CD4-positive, alpha-beta T cell treated with Interferon gamma for 1 hour (primary cell): Measurements from ENCODE around the gene TSPAN5.

ENCODE experiments used
- DNase-seq: peaks from one replicate; pipeline ENCODE4 v3.0.0-alpha.2; 2020

The TSPAN5 gene

DNA sequence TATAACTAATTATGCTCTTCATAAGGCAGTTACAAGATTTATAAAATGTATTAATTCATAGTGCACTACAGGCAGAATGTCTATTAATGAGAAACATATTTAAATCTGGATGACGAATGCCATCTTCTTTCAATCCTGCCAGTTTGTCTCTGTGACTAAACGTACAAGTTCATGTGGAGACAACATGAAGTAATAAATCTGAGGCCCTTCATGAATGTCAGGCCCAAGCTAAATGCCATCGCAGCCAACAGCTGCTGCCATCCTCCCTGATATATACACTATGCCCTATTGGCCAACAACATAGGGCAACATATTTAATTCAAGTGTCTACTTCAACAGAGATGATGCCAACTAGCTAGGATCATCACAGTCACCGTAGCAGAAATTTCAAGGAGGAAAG, 43.7 kb downstream of the TSPAN5 start:
- no peak for DNase-seq

DNA sequence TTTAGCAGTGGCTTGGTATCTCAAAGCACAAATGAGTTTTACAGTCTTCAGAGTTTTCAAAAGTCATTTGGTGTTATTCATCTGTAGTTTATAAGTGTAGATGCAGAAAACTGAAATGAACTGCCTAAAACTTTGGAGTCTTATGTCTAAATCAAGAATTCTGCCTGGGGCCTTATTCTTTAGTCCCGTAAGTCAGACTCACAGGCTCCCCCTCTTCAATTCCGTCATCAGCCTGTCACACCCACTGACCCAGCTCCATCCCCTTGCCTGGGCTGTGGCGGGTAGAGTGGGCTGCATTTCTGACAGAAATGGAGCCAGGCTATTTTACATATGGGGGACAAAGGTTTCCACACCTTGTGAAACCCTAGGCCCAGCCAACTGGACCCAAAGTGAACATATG, 44.3 kb downstream of the TSPAN5 start:
- no peak for DNase-seq

DNA sequence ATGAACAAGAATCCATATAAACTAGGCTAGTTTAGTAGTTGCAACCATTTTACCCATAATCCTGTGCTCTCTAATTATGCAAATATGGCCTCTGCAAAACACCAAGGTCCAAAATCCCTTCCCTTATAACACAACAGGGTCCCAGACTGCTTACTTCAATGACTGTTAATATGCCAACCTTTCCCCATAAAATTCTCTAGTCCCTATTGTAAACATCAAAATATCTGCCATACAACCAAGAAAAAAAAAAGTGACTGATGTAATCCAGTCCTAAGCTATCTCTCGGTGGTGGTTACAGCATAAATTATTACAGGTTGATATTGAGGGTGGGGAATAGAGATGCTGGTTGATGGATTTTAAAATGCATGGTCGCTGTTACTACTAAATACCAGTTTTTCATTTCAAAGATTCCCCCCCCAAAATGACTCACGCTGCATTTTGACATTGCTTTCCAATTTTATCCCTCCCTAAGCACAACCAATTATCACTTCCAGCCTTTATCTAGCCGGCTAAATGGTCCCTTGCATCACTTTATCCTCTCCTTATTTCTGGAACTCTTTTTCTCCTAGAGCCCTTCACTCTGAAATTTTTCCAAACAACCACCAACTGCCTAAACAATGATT, 44.8 kb downstream of the TSPAN5 start:
- DNase-seq = no peak

DNA sequence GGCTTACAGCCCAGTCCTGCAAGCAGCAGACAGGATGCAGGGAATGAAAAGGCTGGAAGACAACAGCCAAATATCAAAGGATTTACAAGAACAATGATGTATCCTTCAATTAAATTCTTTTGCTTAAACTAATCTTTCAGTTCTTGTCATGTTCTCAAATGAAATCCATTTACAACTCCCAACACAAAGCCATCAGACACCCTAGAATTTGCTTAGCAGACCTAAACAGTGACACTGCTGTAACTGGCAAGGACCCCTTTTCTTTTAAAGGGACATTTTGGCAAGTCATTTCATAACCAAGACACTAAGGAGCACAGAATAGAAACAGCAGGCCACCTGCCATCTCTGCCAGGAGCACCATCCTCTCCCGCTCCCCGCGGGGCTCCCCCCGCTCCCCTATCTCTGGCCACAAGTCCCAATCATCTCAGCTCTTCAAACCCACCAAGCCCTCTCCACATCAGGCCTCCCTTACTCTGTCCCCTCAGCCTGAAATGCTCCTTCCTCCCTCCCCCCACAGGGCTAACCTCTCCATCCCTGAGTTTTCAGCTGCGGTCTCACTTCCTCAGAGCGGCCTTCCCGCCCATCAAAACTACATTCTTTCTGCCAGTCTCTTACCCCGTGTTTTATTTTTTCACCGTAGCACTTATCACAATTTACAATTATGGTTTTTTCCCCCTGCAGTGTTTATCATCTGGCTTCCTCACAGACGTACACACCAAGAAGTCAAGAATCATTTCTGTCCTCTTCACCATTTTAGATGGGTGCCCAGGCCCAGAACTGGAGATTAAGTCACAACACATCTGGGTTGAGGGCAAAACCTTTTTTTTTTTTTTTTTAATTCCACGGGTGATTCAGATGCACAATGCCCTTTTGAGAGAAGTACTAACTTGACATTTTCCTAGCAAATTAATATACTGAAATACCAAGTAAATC, 45.8 kb downstream of the TSPAN5 start:
- DNase-seq = no peak

DNA sequence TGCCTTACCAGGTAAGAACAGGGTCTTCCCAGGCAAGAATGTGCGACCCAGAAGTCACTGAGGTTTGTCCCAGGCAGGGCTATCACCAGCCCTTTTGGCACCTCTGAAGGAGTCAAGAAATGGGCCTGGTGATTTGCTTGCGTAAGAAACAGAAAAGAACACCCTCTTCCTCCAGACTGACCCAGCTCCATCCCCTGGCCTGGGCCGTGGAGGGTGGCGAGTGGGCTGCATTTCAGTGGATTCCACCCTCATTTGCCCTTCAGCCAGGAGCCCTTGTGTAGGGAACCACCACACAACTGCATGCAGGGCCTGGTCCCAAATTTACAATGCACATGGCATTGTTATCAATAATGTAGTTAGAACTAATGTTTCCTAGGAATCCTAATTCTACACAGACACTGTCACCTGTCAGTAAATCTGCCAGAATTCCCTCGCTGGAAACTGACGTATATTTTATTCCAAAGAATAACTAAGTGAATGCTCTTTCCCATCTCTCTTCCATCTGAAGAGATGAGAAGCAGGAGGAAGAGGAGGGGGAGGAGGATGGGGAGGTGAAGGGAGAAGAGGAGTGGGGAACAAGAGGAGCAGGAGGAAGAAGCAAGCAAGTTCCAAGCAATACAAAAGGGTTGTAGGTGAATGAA, 46.6 kb downstream of the TSPAN5 start:
- DNase-seq = no peak

DNA sequence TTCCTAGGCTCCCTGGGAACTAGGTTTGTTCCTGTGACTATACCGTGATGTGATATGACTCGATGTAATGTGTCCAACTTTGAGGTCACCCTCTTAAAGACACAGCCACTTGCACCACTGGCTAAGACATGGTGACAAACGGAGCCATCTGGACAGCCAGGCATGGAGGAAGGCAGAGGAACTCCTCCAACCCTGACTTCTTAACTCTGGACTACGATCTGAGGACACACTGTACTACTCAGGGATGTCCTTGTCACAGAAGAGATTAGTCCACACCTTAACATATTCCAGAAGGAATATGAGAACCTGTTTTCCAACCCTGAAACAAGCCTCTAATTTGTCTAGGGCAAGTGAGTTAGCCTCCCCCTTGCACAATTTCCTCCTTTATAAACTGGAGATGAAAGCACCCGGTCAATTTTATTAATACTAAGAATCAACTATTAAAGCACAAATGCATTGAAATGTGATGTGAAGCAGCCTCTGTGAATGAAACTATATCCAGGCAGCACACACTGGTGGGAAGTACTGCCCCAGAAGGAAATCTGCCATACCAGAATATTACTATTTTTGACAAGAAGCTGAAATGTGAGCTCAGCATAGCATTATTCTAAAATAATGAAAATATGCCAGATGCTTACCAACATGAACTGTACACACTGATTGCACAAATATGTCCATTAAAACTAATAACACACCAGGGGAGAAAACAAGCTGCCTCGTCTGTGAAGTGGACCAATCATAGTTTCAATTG, 47.3 kb downstream of the TSPAN5 start:
- no peak for DNase-seq

DNA sequence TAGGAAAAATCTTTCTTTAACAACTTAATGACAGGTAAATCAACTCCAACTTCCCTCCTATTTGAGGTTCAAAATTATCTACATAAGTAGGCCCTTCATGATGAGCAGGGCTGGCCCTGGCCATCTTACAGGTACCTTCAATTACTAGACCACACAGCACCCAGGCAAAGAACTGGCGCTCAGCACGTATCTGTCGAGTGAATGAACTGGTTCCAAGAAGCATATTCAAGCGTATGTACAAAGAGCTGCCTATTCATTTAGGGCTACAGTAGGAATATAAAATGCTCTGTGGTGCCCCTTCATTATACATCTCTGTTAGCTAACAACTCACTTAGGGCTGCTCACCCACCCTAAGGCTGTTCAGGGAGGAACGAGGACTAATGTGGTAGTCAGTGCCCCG, 48.0 kb downstream of the TSPAN5 start:
- no peak for DNase-seq

DNA sequence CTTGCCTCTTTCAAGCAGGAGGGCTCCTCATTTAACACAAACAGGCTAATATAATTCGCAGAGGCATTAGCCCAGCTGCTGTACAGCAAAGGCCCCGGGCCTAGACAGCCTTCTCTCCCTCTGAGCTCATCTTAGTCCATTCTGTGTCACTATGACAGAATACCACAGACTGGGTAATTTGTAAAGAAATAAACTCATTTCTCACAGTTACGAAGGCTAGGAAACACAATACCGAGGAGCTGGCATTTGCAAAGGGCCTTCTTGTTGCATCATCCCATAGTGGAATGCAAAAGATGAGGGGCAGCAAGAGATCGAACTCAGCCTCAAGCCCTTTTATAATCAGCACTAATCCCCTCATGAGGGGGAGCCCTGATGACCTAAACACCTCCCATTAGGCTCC, 48.5 kb downstream of the TSPAN5 start:
- no peak for DNase-seq

DNA sequence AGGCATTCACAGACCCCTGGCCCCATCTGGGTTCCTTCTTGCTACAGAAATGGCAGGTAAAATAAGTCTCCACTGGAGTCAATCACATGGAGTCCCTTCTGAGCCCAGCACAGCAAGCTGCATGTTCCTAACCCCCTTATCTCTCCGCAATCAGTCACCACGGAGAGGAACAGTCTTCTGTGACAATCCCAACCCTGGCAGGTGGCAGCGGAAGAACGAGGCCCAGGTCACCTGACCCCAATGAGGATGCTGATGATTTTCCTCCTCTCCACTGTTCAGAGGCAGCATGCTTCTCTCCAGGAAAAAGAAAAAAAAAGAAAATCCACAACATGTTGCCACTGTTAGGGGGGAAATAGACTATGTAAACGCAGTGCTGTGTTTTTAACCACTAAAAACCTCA, 50.1 kb downstream of the TSPAN5 start:
- DNase-seq = no peak

DNA sequence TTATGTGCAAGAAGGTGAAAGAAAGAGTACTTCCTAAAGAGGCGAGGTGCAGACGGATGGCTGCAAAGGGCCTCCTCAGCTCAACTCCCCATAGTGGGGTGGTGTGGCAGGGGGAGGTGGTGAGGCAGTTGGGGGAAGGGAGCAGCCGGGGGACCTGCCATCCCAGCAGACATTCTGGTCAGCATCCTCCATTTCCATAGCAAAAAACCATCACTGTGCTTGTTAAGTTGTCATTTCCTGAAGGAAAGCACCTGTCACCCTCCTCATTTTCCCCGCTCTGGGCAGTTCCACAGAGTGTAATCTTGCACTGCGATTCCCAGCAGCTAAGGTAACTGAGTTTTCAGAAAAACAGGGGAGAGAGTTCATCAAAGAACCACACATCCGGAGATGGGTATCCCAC, 51.5 kb downstream of the TSPAN5 start:
- DNase-seq = no peak

DNA sequence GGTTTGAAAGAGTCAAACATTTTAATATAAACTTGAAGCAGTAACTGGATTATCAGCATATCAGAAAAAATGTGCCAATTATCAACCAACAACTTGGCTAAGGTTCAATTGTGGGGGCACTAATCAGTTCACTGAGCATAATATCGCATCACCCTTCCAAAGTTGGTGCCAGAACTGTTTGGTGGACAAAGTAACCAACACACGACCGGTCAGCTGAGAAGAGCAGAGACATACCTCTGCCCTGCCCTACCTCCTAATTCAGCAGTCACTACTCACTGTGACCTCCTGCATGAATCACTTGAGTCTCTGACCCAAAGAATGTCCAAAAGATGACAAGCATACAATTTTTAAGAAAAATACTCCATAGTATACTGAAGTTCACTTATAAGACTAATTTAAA, 53.2 kb downstream of the TSPAN5 start:
- DNase-seq = no peak

DNA sequence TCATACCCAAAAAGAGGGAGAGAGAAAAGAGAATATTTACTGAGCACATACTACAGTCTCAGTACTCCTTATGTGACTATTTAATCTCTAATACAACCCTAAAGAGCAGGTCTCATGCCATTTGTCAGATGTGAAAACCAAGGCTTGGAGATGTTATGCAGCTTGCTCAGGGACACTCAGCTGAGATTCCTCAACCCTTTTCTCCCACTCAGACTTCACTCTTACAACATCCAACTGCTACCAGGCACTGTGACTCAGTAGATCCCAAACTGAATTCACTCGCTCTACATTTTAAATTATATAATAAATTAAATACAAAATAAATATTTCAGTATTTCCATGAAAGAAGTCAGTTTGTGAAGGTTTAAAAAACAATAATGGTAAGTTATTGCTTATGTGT, 53.7 kb downstream of the TSPAN5 start:
- no peak for DNase-seq

DNA sequence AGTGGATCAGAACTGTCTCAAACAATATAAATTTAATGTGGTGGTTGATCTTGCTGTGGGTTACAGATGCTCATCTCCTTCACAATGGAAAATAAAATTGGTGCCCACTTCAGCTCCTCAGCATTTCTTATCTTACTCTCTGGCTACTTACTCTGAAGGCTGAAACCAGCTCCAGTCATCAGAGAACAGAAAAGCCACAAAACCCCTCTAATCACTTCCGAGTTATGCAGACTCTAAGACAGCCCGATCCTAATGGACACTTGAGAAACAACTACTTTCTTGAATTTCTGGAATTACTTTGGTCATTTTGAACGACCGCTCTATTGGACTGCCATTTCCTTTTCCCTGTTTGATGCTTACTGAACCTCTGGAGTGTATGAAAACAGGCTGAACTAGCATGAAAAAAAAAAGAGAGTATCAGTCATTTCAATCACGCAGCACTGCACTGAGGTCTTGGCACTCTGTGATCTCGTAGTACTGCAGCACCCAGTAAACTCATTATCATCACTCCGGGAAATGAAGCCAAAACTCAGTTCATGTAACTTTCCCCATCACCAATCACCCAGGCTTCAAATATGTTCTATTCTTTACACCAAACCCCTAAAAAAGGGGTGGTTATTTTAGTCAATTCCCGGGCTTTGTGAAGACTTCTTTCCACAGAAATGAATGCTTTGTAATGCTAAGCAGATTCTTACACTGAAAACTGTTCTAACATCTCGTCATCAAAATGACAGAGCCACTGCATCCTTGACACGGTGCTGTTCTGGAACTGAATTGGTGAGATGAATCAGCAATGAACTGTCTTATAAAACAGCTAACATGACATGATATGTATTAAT, 54.5 kb downstream of the TSPAN5 start:
- no peak for DNase-seq

DNA sequence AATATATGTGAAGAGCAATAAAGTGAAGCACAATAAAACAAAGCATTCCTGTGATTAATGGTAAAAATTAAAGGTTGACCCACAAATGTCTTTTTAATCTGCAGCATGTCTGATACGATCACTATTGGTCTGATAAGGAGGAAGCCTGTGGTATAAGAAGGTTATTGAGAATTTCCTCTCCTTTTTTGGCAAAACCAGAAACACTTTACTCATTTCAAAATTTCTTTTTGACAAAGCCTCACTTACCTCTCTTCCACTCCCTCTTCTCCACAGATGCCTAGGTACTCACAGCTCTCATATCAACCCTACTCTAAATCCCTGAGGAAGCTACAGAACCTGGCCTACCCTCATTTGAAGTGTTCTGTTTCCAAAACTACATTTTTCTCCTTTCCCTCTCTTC, 56.1 kb downstream of the TSPAN5 start:
- DNase-seq = no peak

DNA sequence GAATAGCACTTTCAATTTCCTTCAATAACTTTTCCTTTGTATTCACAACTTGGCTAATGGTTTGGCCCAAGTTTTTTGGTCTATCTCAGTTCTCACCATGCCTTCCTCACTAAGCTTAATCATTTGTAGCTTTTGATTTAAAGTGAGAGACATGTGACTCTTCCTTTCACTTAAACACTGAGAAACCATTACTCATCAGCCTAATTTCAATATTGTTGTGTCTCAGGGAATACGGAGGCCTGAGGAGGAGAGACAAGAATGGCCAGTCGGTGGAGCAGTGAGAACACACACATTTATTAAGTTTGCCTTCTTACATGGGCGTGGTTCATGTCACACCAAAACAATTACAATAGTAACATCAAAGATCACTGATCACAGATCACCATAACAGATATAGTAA, 56.7 kb downstream of the TSPAN5 start:
- DNase-seq = no peak

DNA sequence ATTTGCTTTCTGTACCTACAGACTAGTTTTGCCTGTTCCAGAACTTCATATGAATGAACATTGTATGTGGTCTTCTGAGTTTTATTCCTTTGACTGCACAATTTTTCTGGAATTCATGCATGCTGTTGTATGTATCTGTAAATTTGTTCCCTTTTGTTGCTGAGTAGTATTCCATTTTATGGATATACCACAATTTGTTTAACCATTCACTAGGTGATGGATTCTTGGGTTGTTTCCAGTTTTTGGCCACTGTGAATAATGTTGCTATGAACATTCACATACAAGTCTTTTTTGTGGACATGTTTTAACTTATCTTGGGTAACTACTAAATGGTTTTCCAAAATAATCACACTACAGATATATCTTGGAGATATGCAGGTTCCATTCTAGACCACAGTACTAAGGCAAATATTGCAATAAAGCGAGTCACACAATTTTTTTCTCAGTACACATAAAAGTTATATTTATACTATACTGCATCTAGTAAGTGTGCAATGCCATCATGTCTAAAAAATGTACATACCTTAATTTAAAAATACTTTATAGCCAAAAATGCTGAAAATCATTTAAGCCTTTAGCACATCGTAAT, 58.7 kb downstream of the TSPAN5 start:
- no peak for DNase-seq

DNA sequence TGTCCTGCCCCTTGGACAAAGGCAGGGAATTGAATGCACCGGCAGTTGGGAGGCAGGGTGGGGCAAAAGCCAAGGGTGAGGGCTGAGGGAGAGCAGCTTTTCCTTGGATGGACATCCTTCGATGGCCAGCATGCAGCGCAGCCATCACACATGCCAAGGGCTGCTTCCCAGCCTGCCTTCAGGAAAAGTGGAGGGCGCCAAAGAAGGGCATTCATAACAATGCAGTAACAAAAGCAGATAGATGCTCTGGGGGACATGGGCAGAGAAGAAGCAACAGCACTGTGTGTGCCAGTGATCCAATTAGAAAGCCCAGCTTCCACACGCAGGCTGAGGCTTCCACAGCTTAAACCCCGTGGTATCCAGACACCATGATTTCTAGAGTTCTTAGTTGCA, 71.5 kb downstream of the TSPAN5 start:
- no peak for DNase-seq

DNA sequence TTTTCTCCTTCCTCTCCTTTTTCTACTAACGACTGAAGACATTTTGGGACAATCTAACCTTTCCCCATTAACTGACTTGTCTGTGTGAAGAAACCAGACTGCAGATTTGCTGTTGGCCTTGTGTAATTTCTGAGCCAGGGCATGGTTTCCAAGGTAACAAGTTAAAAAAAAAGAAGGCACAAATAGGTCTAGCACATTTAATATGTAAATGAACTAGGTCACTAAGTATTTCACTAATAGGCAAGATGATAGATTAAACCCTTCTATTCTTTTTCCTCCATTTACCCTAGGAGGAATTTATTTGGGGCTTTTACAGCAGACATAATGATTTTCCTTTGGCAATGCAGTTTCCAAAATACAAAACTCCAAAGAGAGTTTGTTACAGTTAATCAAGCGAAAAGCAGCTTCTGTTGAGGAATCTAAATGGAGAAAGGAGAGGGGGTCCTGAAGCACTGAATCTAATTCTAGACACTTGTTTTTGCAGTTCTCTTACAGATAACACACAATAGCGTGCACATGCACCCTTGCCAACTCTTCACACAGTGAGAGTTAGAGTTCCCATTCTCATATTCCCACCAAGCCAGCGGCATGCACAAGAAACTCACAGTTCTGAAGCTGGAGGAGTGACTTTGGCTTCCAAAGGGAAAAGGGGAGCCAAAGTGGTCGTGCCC, 72.0 kb downstream of the TSPAN5 start:
- DNase-seq = no peak

DNA sequence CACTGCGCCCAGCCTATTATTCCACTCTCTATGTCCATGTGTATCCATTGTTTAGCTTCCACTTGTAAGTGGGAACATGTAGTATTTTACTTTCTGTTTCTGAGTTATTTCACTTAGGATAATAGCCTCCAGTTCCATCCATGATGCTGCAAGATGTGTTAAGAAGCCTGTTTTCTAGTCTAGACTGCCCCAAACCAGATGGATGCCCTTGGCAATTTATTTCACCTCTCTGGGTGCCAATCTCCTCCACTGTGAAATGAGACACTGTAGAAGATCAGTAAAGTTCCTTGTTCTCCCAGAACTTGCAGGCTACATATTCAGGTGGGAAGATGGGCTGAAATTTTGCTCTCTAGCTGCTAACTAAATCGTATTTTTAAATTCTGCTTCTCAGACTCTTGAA, 72.8 kb downstream of the TSPAN5 start:
- no peak for DNase-seq

DNA sequence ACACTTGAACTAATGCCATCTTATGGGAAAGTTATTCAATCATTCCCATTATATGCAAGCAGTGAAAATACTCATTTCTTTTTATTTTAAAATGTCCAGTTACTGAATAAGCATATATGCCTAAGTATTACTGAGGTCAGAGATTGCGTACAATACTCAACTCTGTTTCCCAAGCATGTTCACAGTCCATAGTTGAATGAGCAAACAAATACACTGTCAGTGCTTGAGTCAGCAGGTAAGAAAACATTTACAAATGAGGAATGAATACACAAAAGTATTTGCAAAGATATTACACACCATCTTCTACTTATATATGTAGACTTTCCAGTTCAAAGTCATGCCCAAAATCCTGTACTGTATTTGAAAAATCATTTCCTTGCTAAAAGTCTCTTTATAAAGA, 74.1 kb downstream of the TSPAN5 start:
- DNase-seq = no peak

DNA sequence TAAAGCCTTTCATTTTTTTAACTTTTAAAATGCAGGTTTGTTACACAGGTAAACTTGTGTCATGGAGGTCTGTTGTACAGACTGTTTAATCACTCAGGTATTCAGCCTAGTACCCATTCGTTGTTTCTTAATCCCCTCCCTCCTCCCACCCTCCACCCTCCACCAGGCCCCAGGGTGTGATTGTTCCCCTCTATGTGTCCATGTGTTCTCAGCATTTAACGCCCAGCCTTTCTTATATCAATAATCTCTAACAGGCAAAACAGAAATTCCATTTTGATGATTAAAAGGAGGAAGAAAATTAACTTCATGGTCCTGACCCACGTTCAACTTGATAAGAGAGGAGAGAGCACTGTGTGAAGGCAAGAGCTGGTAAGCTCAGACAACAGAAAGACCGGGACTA, 75.1 kb downstream of the TSPAN5 start:
- no peak for DNase-seq

DNA sequence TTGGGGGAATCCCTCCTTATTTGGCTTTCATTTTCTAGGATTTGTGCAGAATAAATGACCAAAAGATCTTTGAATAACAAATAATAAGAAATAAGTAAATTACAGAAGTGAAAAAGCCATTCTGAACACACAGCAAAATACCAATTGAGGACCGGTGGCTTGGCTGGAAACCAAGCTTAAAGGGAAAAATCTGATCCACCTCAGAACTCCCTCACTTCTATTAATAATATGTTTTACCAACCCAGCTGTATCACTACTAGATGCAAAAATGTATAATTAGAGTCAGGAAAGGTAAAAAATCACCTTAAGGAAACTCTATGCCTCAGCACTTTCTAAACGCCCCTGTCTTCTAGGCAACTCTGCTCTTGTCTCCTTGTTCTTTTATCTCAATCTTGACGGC, 77.3 kb downstream of the TSPAN5 start:
- DNase-seq = no peak
